ENCODE results near the gene LITAF.
A peak's percentile ranks its signal among the peaks of the same experiment; 100 is the strongest.

Gene LITAF

GRCh38 chr16:11586856-11587642 lies at the start of gene LITAF:
Gene LITAF (minus strand): TSS chr16:11586919. CDS start chr16:11556730, 30,189 bp downstream.
- peak; percentile 29 to 48 for DNase-seq (ENCODE audit: low read depth in 1 of 2, low spot score in 1 of 2)

GRCh38 chr16:11636172-11636721 lies 49.5 kb upstream of the LITAF start:
- no peak for DNase-seq (ENCODE audit: low read depth in 1 of 2, low spot score in 1 of 2)

- DNase-seq (ENCODE audit: low read depth in 1 of 2, low spot score in 1 of 2) = no peak
Measured at GRCh38 chr16:11635679-11636171, 49.0 kb upstream of the LITAF start.

GRCh38 chr16:11635113-11635652 lies 48.5 kb upstream of the LITAF start:
- no peak for DNase-seq (ENCODE audit: low read depth in 1 of 2, low spot score in 1 of 2)

GRCh38 chr16:11634312-11634711 lies 47.6 kb upstream of the LITAF start:
- DNase-seq (ENCODE audit: low read depth in 1 of 2, low spot score in 1 of 2) = no peak

- no peak for DNase-seq (ENCODE audit: low read depth in 1 of 2, low spot score in 1 of 2)
Measured at GRCh38 chr16:11633113-11633512, 46.4 kb upstream of the LITAF start.

- DNase-seq (ENCODE audit: low read depth in 1 of 2, low spot score in 1 of 2) = no peak
Measured at GRCh38 chr16:11632455-11632939, 45.8 kb upstream of the LITAF start.

GRCh38 chr16:11631214-11631613 lies 44.5 kb upstream of the LITAF start:
- DNase-seq (ENCODE audit: low read depth in 1 of 2, low spot score in 1 of 2) = no peak

GRCh38 chr16:11630768-11631056 lies 44.0 kb upstream of the LITAF start:
- DNase-seq (ENCODE audit: low read depth in 1 of 2, low spot score in 1 of 2) = no peak

- no peak for DNase-seq (ENCODE audit: low read depth in 1 of 2, low spot score in 1 of 2)
Measured at GRCh38 chr16:11630046-11630767, 43.5 kb upstream of the LITAF start.

- no peak for DNase-seq (ENCODE audit: low read depth in 1 of 2, low spot score in 1 of 2)
Measured at GRCh38 chr16:11629071-11630030, 42.6 kb upstream of the LITAF start.

GRCh38 chr16:11627822-11628457 lies 41.2 kb upstream of the LITAF start:
- DNase-seq (ENCODE audit: low read depth in 1 of 2, low spot score in 1 of 2) = no peak

- no peak for DNase-seq (ENCODE audit: low read depth in 1 of 2, low spot score in 1 of 2)
Measured at GRCh38 chr16:11627292-11627663, 40.6 kb upstream of the LITAF start.

GRCh38 chr16:11626657-11627291 lies 40.1 kb upstream of the LITAF start:
- DNase-seq (ENCODE audit: low read depth in 1 of 2, low spot score in 1 of 2) = no peak

GRCh38 chr16:11625769-11626168 lies 39.0 kb upstream of the LITAF start:
- DNase-seq (ENCODE audit: low read depth in 1 of 2, low spot score in 1 of 2) = no peak

- DNase-seq (ENCODE audit: low read depth in 1 of 2, low spot score in 1 of 2) = no peak
Measured at GRCh38 chr16:11624636-11625607, 38.2 kb upstream of the LITAF start.

- no peak for DNase-seq (ENCODE audit: low read depth in 1 of 2, low spot score in 1 of 2)
Measured at GRCh38 chr16:11624205-11624604, 37.5 kb upstream of the LITAF start.

- peak in 1 of 2 donors; percentile 35 for DNase-seq (ENCODE audit: low read depth in 1 of 2, low spot score in 1 of 2)
Measured at GRCh38 chr16:11621920-11622651, 35.4 kb upstream of the LITAF start.

All from activated T-helper 1 cell treated with anti-CD3 and anti-CD28 coated beads, Interleukin-2, amount 50 U/mL, for 16 hours (primary cell).